ENCODE data around the gene NEK2. TPM values are rescaled to one million over a fixed set of nuclear protein-coding genes. Genes with fewer than 3 reads are reported as not detected.
"Not testable (repeated sequence)": the region's sequence is repeated elsewhere in the genome, so short reads cannot be mapped to it uniquely, and the experiment has no call there.

Gene NEK2
- total and polyA plus RNA-seq, 2 experiments from 2014 or later: 5.3 to 7.1 TPM

DNA sequence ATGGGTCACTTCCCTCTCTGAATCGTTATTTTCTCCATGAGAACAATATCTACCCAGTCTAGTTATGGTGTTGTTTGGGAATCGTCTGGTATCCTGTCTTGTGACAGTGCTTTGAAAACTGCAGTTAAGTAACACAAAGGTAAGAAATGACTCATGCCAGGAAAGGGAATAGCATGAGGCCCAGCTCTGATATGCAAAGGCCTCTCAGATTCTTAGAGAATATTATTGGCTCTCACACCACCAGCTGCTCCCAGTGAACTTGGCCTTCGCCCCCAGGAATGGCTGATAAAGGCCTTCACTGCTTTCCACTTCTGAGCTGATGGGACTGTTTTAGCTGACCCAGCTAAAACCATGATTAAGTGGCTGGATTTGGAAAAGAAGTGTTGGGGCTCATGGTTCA, 27.1 kb downstream of the NEK2 start:
- DNase-seq (ENCODE audit: low spot score): peak; percentile 81
- no peaks in the 10 kb centered on the region for H3K9me3 ChIP-seq (ENCODE audit: low read depth)
- peaks cover 34% of the 10 kb centered on the region for H3K4me1 ChIP-seq (ENCODE audit: insufficient read depth)
- H3K27me3 ChIP-seq: no peaks in the 10 kb centered on the region
- no peak for TF ChIP-seq EZH2 (IDR thresholded peaks at IDR 0.05; ENCODE audit: borderline replicate concordance)
- no peak for TF ChIP-seq EZH2phosphoT487 (IDR thresholded peaks at IDR 0.05; ENCODE audit: low read depth, severe bottlenecking, unreplicated experiment)
- TF ChIP-seq, protein P1, sequence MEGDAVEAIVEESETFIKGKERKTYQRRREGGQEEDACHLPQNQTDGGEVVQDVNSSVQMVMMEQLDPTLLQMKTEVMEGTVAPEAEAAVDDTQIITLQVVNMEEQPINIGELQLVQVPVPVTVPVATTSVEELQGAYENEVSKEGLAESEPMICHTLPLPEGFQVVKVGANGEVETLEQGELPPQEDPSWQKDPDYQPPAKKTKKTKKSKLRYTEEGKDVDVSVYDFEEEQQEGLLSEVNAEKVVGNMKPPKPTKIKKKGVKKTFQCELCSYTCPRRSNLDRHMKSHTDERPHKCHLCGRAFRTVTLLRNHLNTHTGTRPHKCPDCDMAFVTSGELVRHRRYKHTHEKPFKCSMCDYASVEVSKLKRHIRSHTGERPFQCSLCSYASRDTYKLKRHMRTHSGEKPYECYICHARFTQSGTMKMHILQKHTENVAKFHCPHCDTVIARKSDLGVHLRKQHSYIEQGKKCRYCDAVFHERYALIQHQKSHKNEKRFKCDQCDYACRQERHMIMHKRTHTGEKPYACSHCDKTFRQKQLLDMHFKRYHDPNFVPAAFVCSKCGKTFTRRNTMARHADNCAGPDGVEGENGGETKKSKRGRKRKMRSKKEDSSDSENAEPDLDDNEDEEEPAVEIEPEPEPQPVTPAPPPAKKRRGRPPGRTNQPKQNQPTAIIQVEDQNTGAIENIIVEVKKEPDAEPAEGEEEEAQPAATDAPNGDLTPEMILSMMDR (IDR thresholded peaks at IDR 0.05; ENCODE audit: poor library complexity): no peak
- 48% methylated on average over 3 of the region's 3 CpGs for WGBS (ENCODE audit: low lambda C conversion rate, missing lambda C conversion rate)
- peak overlapping the region; percentile 95 for H3K27ac ChIP-seq
- H3K4me2 ChIP-seq: peak overlapping the region; percentile 9
- no peak overlapping the region for H3K4me3 ChIP-seq
- no peaks in the 10 kb centered on the region for H4K20me1 ChIP-seq (ENCODE audit: insufficient read depth, poor library complexity, severe bottlenecking)
- H3K36me3 ChIP-seq (replicated peaks; ENCODE audit: insufficient read depth, low read depth): no peaks in the 10 kb centered on the region
- no peaks in the 10 kb centered on the region for H3K9me2 ChIP-seq (replicated peaks; ENCODE audit: insufficient read depth)
- no peaks in the 10 kb centered on the region for H3K79me2 ChIP-seq
- no peak overlapping the region for H2AFZ ChIP-seq

DNA sequence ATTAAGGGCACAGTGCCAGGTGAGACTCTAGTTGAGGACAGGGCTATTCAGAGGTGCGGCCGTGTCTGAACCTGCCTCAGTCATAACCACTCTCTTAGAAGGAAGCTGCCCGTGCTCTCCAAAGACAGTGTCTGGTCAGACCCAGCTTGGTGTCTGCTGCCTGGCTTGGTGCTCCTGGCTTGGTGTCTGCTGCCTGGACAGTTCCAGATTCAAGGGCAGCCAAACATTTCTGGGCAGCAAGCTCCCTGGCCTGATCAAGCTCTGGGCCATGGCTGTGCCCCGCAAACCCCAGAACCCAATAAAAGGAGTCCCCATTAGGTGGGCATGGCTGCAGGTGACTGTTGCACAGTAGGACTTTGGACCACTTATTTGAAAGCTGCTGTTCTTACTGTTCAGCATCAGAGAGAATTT, 27.7 kb downstream of the NEK2 start:
- WGBS (ENCODE audit: low lambda C conversion rate, missing lambda C conversion rate): 80% methylated on average over 4 of the region's 4 CpGs
- peaks cover 40% of the 10 kb centered on the region for H3K4me1 ChIP-seq (ENCODE audit: insufficient read depth)
- no peak for DNase-seq (ENCODE audit: low spot score)
- H3K27me3 ChIP-seq: no peaks in the 10 kb centered on the region
- no peaks in the 10 kb centered on the region for H3K9me2 ChIP-seq (replicated peaks; ENCODE audit: insufficient read depth)
- no peaks in the 10 kb centered on the region for H3K79me2 ChIP-seq
- H3K4me2 ChIP-seq: no peak overlapping the region
- no peaks in the 10 kb centered on the region for H3K36me3 ChIP-seq (replicated peaks; ENCODE audit: insufficient read depth, low read depth)
- H3K9me3 ChIP-seq (ENCODE audit: low read depth): no peaks in the 10 kb centered on the region
- H3K4me3 ChIP-seq: no peak overlapping the region
- TF ChIP-seq EZH2 (IDR thresholded peaks at IDR 0.05; ENCODE audit: borderline replicate concordance) (no peak), EZH2phosphoT487 (IDR thresholded peaks at IDR 0.05; ENCODE audit: low read depth, severe bottlenecking, unreplicated experiment) (no peak)
- TF ChIP-seq, protein P1 (IDR thresholded peaks at IDR 0.05; ENCODE audit: poor library complexity): no peak
- no peaks in the 10 kb centered on the region for H4K20me1 ChIP-seq (ENCODE audit: insufficient read depth, poor library complexity, severe bottlenecking)
- peak overlapping the region; percentile 95 for H3K27ac ChIP-seq
- H2AFZ ChIP-seq: no peak overlapping the region

DNA sequence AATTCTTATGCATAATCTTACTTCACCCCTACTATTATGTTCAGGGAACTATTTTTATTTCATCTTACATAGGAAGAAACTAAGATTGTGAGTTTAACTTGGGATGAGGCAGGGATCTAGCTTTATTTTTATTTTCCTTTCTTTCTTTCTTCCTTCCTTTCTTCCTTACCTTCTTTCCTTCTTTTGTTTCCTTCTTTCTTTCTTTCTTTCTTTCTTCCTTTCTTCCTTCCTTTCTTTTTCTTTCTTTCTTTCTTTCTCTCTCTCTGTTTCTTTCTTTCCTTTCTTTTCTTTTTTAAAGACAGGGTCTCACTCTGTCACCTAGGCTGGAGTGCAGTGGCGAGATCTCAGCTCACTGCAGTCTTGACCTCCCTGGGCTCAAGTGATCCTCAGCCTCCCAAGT, 28.9 kb downstream of the NEK2 start:
- WGBS (ENCODE audit: low lambda C conversion rate, missing lambda C conversion rate): 94% methylated on average over 1 of the region's 1 CpG
- Histone ChIP-seq H3K9me3 (ENCODE audit: low read depth) (no peaks in the 10 kb centered on the region), H3K9me2 (replicated peaks; ENCODE audit: insufficient read depth) (no peaks in the 10 kb centered on the region), H3K4me2 (no peak overlapping the region), H3K79me2 (no peaks in the 10 kb centered on the region), H3K27ac (peak overlapping the region; percentile 95), H3K27me3 (no peaks in the 10 kb centered on the region), H3K4me3 (no peak overlapping the region), H3K4me1 (ENCODE audit: insufficient read depth) (peaks cover 43% of the 10 kb centered on the region), H3K36me3 (replicated peaks; ENCODE audit: insufficient read depth, low read depth) (no peaks in the 10 kb centered on the region), H2AFZ (no peak overlapping the region), H4K20me1 (ENCODE audit: insufficient read depth, poor library complexity, severe bottlenecking) (no peaks in the 10 kb centered on the region)
- TF ChIP-seq EZH2phosphoT487 (IDR thresholded peaks at IDR 0.05; ENCODE audit: low read depth, severe bottlenecking, unreplicated experiment): no peak
- TF ChIP-seq, protein P1 (IDR thresholded peaks at IDR 0.05; ENCODE audit: poor library complexity): no peak
- TF ChIP-seq EZH2 (IDR thresholded peaks at IDR 0.05; ENCODE audit: borderline replicate concordance): no peak
- no peak for DNase-seq (ENCODE audit: low spot score)

DNA sequence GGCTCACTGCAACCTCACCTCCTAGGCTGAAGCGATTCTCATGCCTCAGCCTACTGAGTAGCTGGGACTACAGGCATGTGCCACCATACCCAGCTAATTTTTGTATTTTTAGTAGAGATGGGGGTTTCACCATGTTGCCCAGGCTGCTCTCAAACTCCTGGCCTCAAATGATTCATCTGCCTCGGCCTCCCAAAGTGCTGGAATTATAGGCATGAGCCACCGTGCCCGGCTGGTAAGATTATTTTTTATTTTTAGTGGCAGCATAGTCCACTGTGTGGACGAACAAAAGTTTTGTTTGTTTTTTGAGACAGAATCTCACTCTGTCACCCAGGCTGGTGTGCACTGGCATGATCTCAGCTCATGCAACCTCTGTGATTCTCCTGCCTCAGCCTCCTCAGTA, 29.8 kb downstream of the NEK2 start:
- not testable (repeated sequence) for H3K36me3 ChIP-seq (replicated peaks; ENCODE audit: insufficient read depth, low read depth); DNase-seq (ENCODE audit: low spot score); H2AFZ ChIP-seq; H3K9me3 ChIP-seq (ENCODE audit: low read depth); H3K9me2 ChIP-seq (replicated peaks; ENCODE audit: insufficient read depth); H3K4me3 ChIP-seq; H3K27ac ChIP-seq; H4K20me1 ChIP-seq (ENCODE audit: insufficient read depth, poor library complexity, severe bottlenecking); H3K27me3 ChIP-seq; H3K79me2 ChIP-seq; H3K4me2 ChIP-seq
- H3K4me1 ChIP-seq (ENCODE audit: insufficient read depth): peaks cover 50% of the 10 kb centered on the region
- 83% methylated on average over 5 of the region's 5 CpGs for WGBS (ENCODE audit: low lambda C conversion rate, missing lambda C conversion rate)
